A549 treated with Mapracorat at 1 μM for 4 hours (cell line): Measurements from ENCODE around the gene EHMT1. TPM values are rescaled to one million over a fixed set of nuclear protein-coding genes. Genes with fewer than 3 reads are reported as not detected.

Experiments
- total RNA-seq: library from RNA; stranded (reverse); fragments of 200-300 nt; extraction: Qiagen RNA extraction; gene quantifications from 5 replicates; pipeline ENCODE4 v1.2.3, GENCODE V29; 2022

The EHMT1 gene
- 37.5 to 49.7 TPM (median 43.3 TPM) in 5 replicates for total RNA-seq

DNA sequence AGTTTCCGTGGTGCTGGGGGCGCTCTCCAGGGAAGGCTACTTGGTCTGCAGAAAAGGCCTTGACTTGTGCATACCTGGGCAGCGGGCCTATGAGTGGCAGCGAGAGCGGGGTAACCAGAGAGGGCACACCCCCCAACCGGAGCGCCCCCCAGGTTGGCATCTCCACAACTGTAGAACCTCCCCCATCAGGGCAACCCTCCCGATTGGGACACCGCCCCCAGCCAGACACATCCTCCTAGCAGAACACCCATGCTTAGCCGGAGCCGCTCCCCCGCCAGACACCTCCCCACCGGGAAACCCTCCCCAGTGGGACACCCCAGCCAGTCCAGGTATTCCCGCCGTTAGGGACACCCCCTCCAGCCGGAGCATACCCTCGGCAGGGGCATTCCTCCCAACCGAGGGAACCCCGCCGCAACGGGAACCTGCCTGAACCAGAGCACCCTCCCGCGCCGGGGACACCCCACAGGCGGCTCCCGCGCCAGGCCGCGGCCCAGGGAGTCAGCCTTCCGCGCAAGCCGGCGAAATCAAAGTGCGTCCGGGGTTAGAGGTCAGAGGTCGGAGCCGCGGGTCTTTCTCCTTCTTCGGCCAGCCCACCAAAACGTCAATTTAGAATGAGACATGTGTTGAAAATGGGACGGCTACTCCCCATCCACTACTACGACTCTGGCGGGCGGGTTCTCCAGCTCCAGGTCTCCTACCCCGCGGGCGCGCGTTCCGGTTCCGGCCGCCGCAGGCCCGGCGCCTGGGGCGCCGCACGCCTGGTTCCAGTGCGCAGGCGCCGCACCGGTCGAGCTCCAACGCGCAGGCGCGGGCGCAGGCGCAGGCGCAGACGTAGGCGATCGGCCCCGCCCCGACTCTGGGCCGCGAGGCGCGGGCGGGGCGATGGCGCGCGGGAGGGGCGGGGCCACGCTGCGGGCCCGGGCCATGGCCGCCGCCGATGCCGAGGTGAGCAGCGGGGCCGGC is at the start of gene EHMT1:
EHMT1 (plus strand) TSS at position 901 of the 963 bp plus-strand sequence; CDS start at position 925, 24 bp downstream.

DNA sequence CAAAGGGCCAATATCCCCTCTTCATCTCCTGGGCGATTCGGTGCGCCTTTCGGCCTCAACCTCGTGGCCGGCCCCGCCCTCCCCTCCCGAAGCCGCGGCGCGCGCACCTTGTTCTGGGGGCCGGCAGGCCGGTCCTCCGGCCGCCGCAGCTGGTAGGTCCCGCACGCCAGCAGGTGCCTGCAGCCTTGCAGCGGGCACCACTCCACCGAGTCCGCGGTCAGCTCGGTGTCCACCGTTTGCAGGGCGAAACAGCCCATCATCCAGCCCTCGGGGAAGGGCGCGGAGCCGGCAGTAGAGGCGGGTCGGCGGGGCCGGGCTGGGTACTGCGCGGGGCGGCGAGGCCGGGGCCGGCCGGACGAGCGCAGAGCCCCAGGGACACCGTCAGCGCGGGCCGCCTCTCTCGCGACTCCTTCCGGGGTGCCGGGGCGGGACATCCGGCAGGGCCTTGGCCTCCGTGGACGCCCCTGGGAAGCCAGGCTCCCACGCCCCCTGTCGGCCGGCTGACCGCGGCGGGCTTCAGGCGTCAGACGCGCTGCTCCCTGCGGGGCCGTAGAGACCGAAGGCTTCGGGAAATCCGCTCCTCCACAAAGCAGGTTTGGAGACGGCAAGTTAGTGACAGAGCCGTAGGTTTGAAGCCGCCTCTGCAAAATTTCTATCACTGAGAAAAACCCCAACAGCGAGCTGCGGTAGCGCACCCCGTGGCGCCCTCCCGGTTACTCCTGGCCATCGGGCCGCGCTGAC is 40.1 kb upstream of the EHMT1 start, which contains the start of gene DPH7:
DPH7 (minus strand) TSS at position 408 of the 741 bp plus-strand sequence; CDS start at position 260, 148 bp downstream.

DNA sequence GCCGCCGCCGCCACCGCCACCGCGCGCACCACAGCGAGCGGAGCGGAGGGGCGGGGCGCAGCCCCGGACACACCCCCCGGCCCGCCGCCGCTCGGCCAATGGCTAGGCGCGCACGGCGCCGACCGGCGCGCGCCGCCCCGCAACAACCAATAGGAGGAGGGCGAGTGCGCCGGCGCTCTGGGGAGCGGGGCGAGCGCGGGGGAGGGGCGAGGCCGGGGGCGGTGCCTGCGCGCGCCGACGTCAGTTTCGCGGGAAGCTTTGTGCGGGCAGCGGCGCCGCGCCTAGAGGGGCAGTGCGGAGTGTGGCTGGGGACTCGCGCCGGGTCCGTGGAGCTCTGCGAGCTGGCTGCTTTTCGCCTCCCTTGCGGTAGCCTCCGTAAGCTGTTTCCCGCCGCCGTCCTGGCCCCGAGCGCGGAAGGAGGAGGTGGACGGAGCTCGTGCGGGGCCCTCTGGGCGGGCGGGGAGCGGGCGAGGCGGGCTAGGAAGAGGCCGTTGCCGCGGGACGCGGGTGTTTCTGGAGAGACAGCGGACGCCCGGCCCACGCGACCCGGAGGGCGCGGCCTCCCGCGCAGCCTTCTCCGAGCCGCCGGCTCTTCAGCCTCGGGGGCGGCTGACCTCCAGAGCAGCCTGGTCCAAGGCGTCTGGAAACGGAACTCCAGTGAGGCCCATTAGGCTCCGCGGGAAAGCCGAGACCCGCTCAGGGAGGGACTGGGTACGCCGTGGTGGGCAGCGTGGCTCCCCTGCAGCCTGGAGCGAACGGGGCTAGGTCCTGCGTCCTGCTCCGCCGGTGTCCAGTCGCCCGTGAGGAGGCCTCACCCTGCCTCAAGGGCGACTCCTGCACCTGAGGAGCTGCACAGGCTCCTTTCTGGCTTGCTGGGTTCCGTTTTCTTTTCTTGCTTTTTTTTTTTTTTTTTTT is 28.1 kb upstream of the EHMT1 start, which contains the start of gene ZMYND19:
ZMYND19 (minus strand) TSS at position 44 of the 915 bp plus-strand sequence. CDS start 249 bp downstream, outside the sequence.

DNA sequence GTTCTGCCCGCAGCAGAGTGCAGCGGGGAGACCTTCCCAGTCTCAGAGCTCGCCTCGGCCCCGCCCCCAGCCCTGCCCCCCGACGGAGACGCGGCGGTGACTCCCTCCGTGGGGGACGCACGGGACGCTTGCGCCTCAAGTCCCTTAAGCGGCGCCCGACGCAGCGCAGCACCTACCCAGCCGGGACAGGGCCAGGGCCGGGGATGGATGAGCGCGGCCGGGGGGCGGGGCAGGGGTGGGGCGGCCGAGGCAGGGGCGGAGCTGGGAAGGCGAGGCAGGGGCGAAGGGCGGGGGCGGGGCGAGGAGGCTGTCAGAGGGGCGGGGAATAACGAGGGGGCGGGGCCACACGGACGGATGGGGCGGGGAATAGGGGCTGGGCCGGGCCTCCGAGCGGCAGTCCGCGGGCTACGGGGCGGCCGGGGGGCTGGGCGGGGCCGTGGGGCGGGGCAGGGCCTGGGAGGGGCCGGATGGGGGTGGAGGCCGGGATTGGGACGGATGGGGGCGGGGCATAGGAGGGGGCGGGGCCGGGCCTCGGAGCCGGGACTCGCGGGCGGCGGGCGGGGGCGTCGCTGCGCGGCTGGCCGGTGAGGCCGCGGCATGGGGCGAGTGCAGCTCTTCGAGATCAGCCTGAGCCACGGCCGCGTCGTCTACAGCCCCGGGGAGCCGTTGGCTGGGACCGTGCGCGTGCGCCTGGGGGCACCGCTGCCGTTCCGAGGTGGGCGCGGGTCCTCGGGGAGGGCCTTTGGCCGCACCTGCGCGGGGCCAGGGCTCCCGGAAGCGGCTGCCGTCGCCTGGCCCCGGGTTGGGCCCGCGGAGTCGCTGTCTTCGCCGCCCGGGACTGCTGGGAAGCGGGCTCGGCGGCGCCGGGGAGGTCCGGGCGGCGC is 13.4 kb upstream of the EHMT1 start, which contains the start of gene ARRDC1:
ARRDC1 (plus strand) TSS at position 566 of the 884 bp plus-strand sequence; CDS start at position 598, 32 bp downstream.

DNA sequence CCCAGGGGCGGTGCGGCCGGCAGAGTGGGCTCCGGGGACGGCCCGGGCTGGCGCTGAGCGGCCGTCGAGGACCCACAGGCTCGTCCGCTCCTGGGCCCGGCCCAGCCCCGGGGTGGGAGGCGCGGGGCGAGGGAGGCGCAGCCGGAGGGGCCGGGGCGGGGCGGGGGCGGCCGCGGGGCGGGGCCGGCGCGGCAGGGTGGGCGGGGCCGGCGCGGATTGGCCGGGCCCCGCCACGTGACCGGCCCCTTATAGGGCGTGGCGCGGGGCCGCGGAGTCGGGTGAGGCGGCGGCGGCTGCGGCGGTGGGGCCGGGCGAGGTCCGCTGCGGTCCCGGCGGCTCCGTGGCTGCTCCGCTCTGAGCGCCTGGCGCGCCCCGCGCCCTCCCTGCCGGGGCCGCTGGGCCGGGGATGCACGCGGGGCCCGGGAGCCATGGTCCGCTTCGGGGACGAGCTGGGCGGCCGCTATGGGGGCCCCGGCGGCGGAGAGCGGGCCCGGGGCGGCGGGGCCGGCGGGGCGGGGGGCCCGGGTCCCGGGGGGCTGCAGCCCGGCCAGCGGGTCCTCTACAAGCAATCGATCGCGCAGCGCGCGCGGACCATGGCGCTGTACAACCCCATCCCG is 258.8 kb downstream of the EHMT1 start, which contains the start of gene CACNA1B:
CACNA1B (plus strand) TSS at position 277 of the 617 bp plus-strand sequence; CDS start at position 429, 152 bp downstream.

Other genes with a start within 250 kb of the EHMT1 start
- gene EXD3, start 195.8 kb upstream of the EHMT1 start, total RNA-seq: 4.0 to 6.6 TPM (median 6.0 TPM) in 5 replicates
- 0.77 to 2.0 TPM (median 1.7 TPM) in 5 replicates for gene NOXA1, start 195.6 kb upstream of the EHMT1 start, total RNA-seq
- gene ENTPD8, start 177.6 kb upstream of the EHMT1 start, total RNA-seq: 0.10 to 0.30 TPM (median 0.27 TPM) in 5 replicates
- gene NSMF, start 159.7 kb upstream of the EHMT1 start, total RNA-seq: 31.5 to 48.0 TPM (median 42.1 TPM) in 5 replicates
- gene PNPLA7, start 68.6 kb upstream of the EHMT1 start, total RNA-seq: 0.59 to 0.87 TPM (median 0.86 TPM) in 5 replicates
- gene MRPL41, start 67.1 kb upstream of the EHMT1 start, total RNA-seq: 47.6 to 99.9 TPM (median 91.4 TPM) in 5 replicates
- 25.3 to 30.5 TPM (median 29.3 TPM) in 5 replicates for gene DPH7, start 40.1 kb upstream of the EHMT1 start, total RNA-seq
- 41.4 to 65.4 TPM (median 58.4 TPM) in 5 replicates for gene ZMYND19, start 28.5 kb upstream of the EHMT1 start, total RNA-seq
- gene ARRDC1, start 13.3 kb upstream of the EHMT1 start, total RNA-seq: 45.8 to 64.4 TPM (median 54.5 TPM) in 5 replicates